H9 (cell line): ENCODE data around the gene CHPF2. TPM values are rescaled to one million over a fixed set of nuclear protein-coding genes. Genes with fewer than 3 reads are reported as not detected.

Experiments
- DNase-seq: peaks from one replicate; pipeline ENCODE4 v3.0.0-alpha.2; 2017
- H2AFZ ChIP-seq: one replicate; pipeline ENCODE4 v1.6.1; 2013; ENCODE audit warnings: mild to moderate bottlenecking, low read length, control low read depth, moderate library complexity
- H2AK5ac ChIP-seq: 2 replicates; pipeline ENCODE4 v1.6.1; 2013; ENCODE audit warnings: low read length, control low read depth, mixed read lengths; ENCODE audit not compliant: insufficient read length
- H2BK120ac ChIP-seq: one replicate; pipeline ENCODE4 v1.6.1; 2013; ENCODE audit warnings: low read depth, mild to moderate bottlenecking, low read length, control low read depth, inconsistent platforms; ENCODE audit not compliant: poor library complexity, severe bottlenecking
- H2BK12ac ChIP-seq: 2 replicates; pipeline ENCODE4 v1.6.1; 2013; ENCODE audit warnings: low read length, control low read depth, mixed read lengths, low read depth; ENCODE audit not compliant: insufficient read length
- H2BK15ac ChIP-seq: 2 replicates; pipeline ENCODE4 v1.6.1; 2013; ENCODE audit warnings: low read depth, low read length, control low read depth
- H2BK20ac ChIP-seq: one replicate; pipeline ENCODE4 v1.6.1; 2013; ENCODE audit warnings: low read depth, mild to moderate bottlenecking, low read length, control low read depth, inconsistent platforms; ENCODE audit not compliant: poor library complexity, severe bottlenecking
- H2BK5ac ChIP-seq: 2 replicates; pipeline ENCODE4 v1.6.1; 2013; ENCODE audit warnings: low read length, control low read depth, mixed read lengths; ENCODE audit not compliant: insufficient read length
- H3K14ac ChIP-seq: 2 replicates; pipeline ENCODE4 v1.6.1; 2013; ENCODE audit warnings: low read length, control low read depth; ENCODE audit not compliant: insufficient read depth
- H3K18ac ChIP-seq: 2 replicates; pipeline ENCODE4 v1.6.1; 2013; ENCODE audit warnings: low read depth, mild to moderate bottlenecking, mixed read lengths, low read length, control low read depth; ENCODE audit not compliant: insufficient read length
- H3K23ac ChIP-seq: 2 replicates; pipeline ENCODE4 v1.6.1; 2013; ENCODE audit warnings: low read length, control low read depth, mixed read lengths, low read depth; ENCODE audit not compliant: insufficient read length
- H3K23me2 ChIP-seq: 2 replicates; pipeline ENCODE4 v1.6.1; 2013; ENCODE audit warnings: low read depth, mild to moderate bottlenecking, mixed read lengths, low read length, control low read depth; ENCODE audit not compliant: insufficient read length, poor library complexity, severe bottlenecking
- H3K27ac ChIP-seq: 2 replicates; pipeline ENCODE4 v1.5.1; 2013; ENCODE audit warnings: low read length, control low read depth, mixed read lengths, low read depth; ENCODE audit not compliant: insufficient read length
- H3K27me3 ChIP-seq: 2 replicates; pipeline ENCODE4 v1.6.1; 2013; ENCODE audit warnings: low read length, control low read depth, inconsistent platforms; ENCODE audit not compliant: insufficient read depth
- H3K4ac ChIP-seq: 2 replicates; pipeline ENCODE4 v1.6.1; 2013; ENCODE audit warnings: low read depth, mild to moderate bottlenecking, control low read depth, inconsistent platforms, low read length, moderate library complexity
- H3K4me1 ChIP-seq: 2 replicates; pipeline ENCODE4 v1.6.1; 2013; ENCODE audit warnings: low read length, control low read depth, inconsistent platforms; ENCODE audit not compliant: insufficient read depth
- H3K4me2 ChIP-seq: 2 replicates; pipeline ENCODE4 v1.6.1; 2013; ENCODE audit warnings: low read length, control low read depth, mixed read lengths; ENCODE audit not compliant: insufficient read length, insufficient read depth
- H3K56ac ChIP-seq: 2 replicates; pipeline ENCODE4 v1.6.1; 2013; ENCODE audit warnings: low read depth, mild to moderate bottlenecking, mixed read lengths, low read length, control low read depth; ENCODE audit not compliant: insufficient read length
- H3K79me1 ChIP-seq: 2 replicates; pipeline ENCODE4 v1.6.1; 2013; ENCODE audit warnings: low read depth, mild to moderate bottlenecking, moderate library complexity, low read length, control low read depth, inconsistent platforms; ENCODE audit not compliant: insufficient read depth, poor library complexity, severe bottlenecking
- H3K79me2 ChIP-seq: 2 replicates; pipeline ENCODE4 v1.6.1; 2013; ENCODE audit warnings: low read length, control low read depth, inconsistent platforms; ENCODE audit not compliant: insufficient read depth
- H3K9ac ChIP-seq: 2 replicates; pipeline ENCODE4 v1.6.1; 2013; ENCODE audit warnings: low read length, control low read depth, mixed read lengths; ENCODE audit not compliant: insufficient read length; ENCODE audit errors: extremely low read depth
- H3K9me3 ChIP-seq: one replicate; pipeline ENCODE4 v1.6.1; 2013; ENCODE audit warnings: low read depth, low read length, inconsistent platforms; ENCODE audit not compliant: control insufficient read depth
- H3T11ph ChIP-seq: one replicate; pipeline ENCODE4 v1.6.1; 2013; ENCODE audit warnings: mild to moderate bottlenecking, low read length, control low read depth, inconsistent platforms
- H4K20me1 ChIP-seq: one replicate; pipeline ENCODE4 v1.6.1; 2013; ENCODE audit not compliant: control insufficient read depth, insufficient read length, insufficient read depth
- H4K5ac ChIP-seq: 2 replicates; pipeline ENCODE4 v1.6.1; 2013; ENCODE audit warnings: low read depth, mild to moderate bottlenecking, mixed read lengths, low read length, control low read depth; ENCODE audit not compliant: insufficient read length
- H4K8ac ChIP-seq: replicated peaks from 2 replicates; pipeline ENCODE4 v1.6.1; 2013; ENCODE audit warnings: low read length, control low read depth, mixed read lengths, low read depth; ENCODE audit not compliant: insufficient read length
- H4K91ac ChIP-seq: 2 replicates; pipeline ENCODE4 v1.6.1; 2013; ENCODE audit warnings: low read depth, mild to moderate bottlenecking, moderate library complexity, mixed read lengths, low read length, control low read depth; ENCODE audit not compliant: insufficient read length
- H3K27ac Mint-ChIP-seq, 3 experiments: 2 replicates in 2 of 3; 3 replicates in 1 of 3; pipeline ENCODE4 v1.8.0; 2020 to 2021; ENCODE audit warnings: mixed read lengths in 3 of 3, mild to moderate bottlenecking in 1 of 3, moderate library complexity in 1 of 3
- H3K27me3 Mint-ChIP-seq: 2 replicates; pipeline ENCODE4 v1.8.0; 2021; ENCODE audit warnings: low read depth, mild to moderate bottlenecking, moderate library complexity, mixed read lengths
- H3K36me3 Mint-ChIP-seq, 3 experiments: 2 replicates in 2 of 3; 3 replicates in 1 of 3; pipeline ENCODE4 v1.8.0; 2020 to 2021; ENCODE audit warnings: low read depth in 3 of 3, mixed read lengths in 3 of 3; ENCODE audit not compliant: insufficient read depth in 1 of 3
- H3K4me1 Mint-ChIP-seq, 2 experiments: 2 replicates each; pipeline ENCODE4 v1.8.0; 2020; ENCODE audit warnings: mixed read lengths in 2 of 2
- H3K4me3 Mint-ChIP-seq, 2 experiments: 2 replicates in 1 of 2; 3 replicates in 1 of 2; pipeline ENCODE4 v1.8.0; 2020 to 2021; ENCODE audit warnings: mild to moderate bottlenecking in 2 of 2, mixed read lengths in 2 of 2, moderate library complexity in 1 of 2
- H3K9me3 Mint-ChIP-seq, 2 experiments: 2 replicates in 1 of 2; 3 replicates in 1 of 2; pipeline ENCODE4 v1.8.0; 2020; ENCODE audit warnings: mild to moderate bottlenecking in 2 of 2, mixed read lengths in 2 of 2, moderate library complexity in 1 of 2
- WGBS: extraction: QIAGEN DNeasy Blood & Tissue Kit; methylation state at CpG from one replicate; pipeline ENCODE4 v1.1.7; 2013; ENCODE audit warnings: missing lambda C conversion rate, low lambda C conversion rate, mixed read lengths; ENCODE audit not compliant: insufficient read length; ENCODE audit errors: extremely low coverage; 5-methylcytosine and 5-hydroxymethylcytosine counted together
- total RNA-seq: library from RNA; stranded (reverse); gene quantifications from 2 replicates; pipeline ENCODE4 v1.2.1, GENCODE V29; 2021
- TF ChIP-seq, protein P1 (sequence below): fragments of 200-600 bp; sonication (generic); conservative IDR thresholded peaks from 3 replicates; pipeline ENCODE4 v1.8.0; 2021; ENCODE audit warnings: antibody characterized with exemption, mild to moderate bottlenecking

CHPF2 gene
- total RNA-seq, 1 experiment from 2014 or later = 25.7 TPM

DNA sequence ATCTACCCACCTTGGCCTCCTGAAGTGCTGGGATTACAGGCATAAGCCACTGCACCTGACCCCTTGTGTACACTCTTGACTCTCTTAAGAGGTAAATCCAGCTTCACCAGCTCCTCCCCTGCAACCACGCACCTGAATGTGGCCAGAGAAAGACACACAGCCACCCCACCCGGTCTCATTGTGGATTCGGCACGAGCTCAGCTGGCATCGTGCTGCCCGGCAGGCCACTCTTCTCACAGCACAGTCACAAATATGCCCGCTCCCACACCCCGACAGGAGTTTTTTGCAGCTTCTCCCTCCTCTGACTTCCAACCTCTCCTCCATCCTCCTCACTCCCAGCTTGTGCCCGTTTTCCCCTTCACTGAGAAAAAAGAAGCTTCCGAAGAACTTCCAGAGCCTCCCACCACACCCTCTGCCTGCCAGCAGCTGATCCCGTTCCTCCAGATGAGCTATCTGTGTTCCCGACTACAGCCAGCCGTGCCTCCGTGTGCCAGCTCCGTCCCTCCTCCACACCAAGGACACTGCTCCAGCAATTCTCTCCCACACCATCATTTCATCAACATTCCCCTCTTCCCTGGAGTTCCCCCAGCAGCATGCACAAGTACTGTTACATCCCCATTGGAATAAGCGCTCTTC is 24.2 kb downstream of the CHPF2 start:
- Histone ChIP-seq H3T11ph (no peak overlapping the region), H2AFZ (no peak overlapping the region), H2BK20ac (no peak overlapping the region), H3K27me3 (no peaks in the 10 kb centered on the region; the same call in 1 of the 2 replicates), H2BK120ac (no peak overlapping the region), H3K18ac (no peak overlapping the region), H4K91ac (no peak overlapping the region), H4K5ac (no peak overlapping the region), H2BK5ac (no peak overlapping the region), H3K79me2 (no peaks in the 10 kb centered on the region), H3K4me1 (peaks cover 3% of the 10 kb centered on the region; the same call in 1 of the 2 replicates), H3K4me2 (no peak overlapping the region), H3K23me2 (peaks cover 11% of the 10 kb centered on the region), H2BK12ac (no peak overlapping the region), H3K9ac (no peak overlapping the region), H3K14ac (no peak overlapping the region), H3K56ac (no peak overlapping the region), H4K8ac (no peak overlapping the region), H4K20me1 (no peaks in the 10 kb centered on the region), H3K79me1 (no peaks in the 10 kb centered on the region), H3K9me3 (no peaks in the 10 kb centered on the region), H3K23ac (no peak overlapping the region), H3K4ac (no peak overlapping the region), H3K27ac (no peak overlapping the region), H2AK5ac (no peak overlapping the region), H2BK15ac (no peak overlapping the region)
- Mint-ChIP-seq H3K27ac (no peak overlapping the region), H3K9me3 (no peaks in the 10 kb centered on the region; a peak in 1 of 5 replicates), H3K4me1 (peaks cover 16 to 36% of the 10 kb centered on the region in 2 experiments), H3K36me3 (no peaks in the 10 kb centered on the region; a peak in 1 of 7 replicates), H3K27me3 (peaks cover 86% of the 10 kb centered on the region), H3K4me3 (no peak overlapping the region)
- WGBS = no CpG with 5 or more reads among the region's 16 CpGs
- DNase-seq = no peak
- TF ChIP-seq, protein P1, sequence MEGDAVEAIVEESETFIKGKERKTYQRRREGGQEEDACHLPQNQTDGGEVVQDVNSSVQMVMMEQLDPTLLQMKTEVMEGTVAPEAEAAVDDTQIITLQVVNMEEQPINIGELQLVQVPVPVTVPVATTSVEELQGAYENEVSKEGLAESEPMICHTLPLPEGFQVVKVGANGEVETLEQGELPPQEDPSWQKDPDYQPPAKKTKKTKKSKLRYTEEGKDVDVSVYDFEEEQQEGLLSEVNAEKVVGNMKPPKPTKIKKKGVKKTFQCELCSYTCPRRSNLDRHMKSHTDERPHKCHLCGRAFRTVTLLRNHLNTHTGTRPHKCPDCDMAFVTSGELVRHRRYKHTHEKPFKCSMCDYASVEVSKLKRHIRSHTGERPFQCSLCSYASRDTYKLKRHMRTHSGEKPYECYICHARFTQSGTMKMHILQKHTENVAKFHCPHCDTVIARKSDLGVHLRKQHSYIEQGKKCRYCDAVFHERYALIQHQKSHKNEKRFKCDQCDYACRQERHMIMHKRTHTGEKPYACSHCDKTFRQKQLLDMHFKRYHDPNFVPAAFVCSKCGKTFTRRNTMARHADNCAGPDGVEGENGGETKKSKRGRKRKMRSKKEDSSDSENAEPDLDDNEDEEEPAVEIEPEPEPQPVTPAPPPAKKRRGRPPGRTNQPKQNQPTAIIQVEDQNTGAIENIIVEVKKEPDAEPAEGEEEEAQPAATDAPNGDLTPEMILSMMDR = no peak
